RCC 7860 (cell line): ENCODE results near the gene SVEP1.
"Not testable (repeated sequence)": the region's sequence is repeated elsewhere in the genome, so short reads cannot be mapped to it uniquely, and the experiment has no call there.

Experiments
- DNase-seq: peaks from one replicate; pipeline ENCODE4 v3.0.0-alpha.2; 2015; ENCODE audit warnings: low spot score
- FAIRE-seq: peaks from 2 replicates; lab custom pipeline; 2012; peaks lifted over from hg19 to GRCh38; lab: Jason Lieb, UNC

The SVEP1 gene

DNA sequence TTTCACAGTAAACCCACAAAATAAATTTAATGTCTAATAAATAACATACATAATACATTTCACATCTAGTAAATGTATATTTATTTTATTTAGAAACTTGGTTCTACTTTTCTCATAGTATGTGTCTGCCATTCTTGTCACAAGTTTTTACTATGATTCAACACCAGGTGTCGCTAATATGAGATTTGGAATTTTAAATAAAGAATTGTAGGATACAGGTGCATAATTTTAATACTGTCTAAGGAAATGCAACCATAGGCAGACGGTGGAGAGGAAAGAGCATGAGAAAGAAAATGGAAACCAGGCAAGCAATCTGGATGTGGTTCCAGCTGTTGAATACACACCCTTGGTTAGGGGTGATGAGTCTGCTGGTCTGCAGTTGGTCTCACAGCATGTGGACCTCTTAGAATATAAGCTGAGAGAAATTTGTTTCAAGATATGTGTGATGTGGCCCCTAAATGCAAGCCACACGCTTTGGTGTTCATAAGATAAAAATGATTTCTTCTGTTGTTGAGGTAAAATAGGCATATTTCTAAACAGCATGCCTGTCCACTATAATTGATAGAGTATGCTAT, 127.2 kb downstream of the SVEP1 start:
- FAIRE-seq (peak; percentile 80), DNase-seq (no peak)

DNA sequence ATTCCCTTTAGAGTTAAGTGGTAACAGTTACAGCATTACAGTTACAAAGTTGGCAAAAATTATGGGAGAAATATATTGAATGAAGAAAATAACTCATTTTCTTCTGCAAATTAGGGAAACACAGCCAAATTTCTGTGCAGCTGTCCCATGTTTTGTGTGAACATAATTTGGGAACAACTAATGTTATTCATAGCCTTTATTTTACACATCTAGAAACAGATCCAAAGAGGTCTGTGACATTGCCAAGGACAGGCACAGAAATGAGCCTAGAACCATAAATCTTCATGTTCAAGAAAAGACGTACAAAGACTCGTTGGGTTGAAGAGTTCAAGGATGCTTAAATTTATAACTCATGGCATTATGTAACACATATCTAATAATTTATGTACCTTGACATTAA, 127.8 kb downstream of the SVEP1 start:
- DNase-seq = no peak
- FAIRE-seq = no peak

DNA sequence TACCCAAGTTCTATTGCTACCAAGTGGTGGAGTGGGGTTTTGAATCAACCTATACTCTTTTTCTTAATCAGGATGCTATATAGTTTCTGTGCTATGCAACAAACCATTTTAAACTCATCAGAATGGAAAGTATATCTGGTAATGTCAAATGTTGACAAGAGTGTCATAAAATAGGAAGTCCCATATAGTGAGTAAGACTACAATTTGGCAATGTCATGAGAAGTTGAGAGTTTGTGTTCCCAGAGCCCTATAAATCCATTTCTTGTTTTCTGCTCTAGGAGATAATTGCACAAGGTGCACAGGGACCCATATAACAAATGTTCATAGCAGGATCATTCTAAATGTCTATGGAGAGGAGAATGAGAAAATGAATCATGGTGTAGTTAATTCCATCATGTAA, 132.1 kb downstream of the SVEP1 start:
- no peak for FAIRE-seq
- DNase-seq = no peak

DNA sequence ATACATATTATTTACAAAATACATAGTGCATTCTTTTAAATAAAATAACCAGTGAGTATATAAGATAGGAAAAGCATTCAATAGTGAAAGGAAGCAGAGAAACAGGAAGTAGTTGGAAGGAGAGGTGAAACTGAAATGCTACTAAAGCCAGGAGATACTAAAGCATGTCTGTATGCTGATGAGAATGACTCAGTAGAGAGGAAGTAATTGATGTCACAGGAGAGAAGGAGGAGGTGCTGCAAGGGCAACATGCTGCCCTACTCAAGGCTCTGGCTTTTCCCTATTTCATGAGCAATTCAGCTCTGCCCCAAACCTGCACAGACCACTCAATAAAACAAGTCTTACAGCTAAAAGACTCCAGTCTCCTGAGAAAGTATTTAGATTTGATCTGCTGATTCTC, 133.4 kb downstream of the SVEP1 start:
- DNase-seq (no peak), FAIRE-seq (no peak)

DNA sequence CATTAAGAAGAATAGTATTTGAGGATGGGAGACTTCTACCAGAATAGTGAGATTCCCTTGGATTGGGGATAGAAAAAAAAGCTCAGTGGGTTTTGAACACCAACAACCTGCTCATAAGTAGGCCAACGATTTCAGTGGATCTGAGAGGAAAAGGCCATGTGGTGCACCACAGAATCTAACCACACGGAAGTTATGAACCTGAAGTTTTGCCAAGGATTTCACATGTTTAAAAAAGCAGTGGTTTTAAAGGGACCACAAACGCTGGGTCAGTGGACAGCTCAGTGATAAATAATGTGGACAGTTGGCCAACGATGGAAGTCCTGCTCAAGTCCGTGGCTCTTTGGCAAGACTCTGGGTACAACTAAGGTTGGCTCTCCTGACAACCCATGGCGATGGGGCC, 134.6 kb downstream of the SVEP1 start:
- DNase-seq = no peak
- no peak for FAIRE-seq

DNA sequence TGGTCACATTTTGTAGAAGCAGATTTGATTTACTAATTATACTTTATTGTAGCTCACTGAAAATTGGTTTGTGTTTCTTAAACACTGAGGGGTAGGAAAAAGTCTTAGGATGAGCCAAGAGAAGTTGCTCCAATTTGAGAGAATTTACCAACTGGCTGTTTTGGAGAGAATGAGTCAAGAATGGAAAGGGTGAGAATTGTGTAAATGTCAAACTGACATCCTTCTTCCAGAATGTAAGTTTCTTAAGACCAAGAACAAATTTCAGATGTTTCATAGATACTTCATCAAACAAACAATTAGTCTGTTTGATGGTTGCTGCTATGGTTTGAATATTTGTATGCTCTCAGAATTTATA, 135.7 kb downstream of the SVEP1 start:
- FAIRE-seq (no peak), DNase-seq (no peak)

DNA sequence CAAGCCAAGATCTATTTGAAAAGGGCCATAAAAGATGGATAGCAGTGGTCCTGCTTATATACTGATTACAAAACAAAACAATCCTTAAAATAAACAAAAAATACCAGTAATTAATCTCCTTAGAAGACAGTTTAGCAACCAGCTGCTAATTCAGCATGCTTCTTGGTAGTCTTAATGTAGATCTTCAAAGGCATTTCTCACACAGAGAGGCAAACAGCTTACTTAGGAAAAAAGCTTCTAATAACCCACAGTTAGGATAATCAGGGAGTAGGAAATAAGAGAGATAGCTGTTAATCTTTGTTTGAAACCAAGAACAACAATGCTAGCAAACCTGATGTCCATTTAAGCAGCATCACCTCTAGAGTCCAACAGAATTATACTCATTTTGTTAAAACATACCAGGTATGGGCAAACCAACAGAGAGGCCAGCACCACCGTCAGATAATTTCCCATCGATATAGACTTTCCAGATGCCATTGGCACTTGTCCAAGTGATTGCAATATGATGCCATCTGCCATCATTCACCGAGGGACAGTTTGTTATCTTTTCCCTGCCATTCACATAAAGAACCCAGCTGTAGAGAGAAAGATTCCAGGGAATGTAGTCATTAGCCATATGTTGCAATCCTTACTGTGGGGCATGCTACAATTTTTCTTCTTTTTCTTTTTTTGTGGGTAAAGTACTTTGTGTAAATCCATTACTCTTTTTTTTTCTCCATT, 136.2 kb downstream of the SVEP1 start:
- FAIRE-seq (no peak), DNase-seq (no peak)

DNA sequence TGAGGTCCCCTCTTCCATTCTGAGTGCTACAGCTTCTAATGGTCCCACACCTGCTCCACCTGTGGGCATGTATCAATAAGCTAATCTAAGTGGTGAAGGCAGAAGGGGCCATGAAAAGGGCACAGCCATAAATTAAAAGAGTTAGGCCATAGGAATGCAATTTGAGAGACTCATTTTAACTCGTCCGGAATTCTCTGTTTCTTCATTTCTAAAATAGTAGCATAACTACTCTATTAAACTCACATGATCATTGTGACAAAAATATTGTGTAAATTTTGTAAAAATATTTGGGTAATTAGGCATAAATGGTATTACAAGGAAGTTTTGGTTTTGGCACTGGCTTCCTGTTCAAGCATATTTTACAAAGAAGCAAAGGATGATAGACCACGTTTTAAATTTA, 138.7 kb downstream of the SVEP1 start:
- no peak for DNase-seq
- no peak for FAIRE-seq

DNA sequence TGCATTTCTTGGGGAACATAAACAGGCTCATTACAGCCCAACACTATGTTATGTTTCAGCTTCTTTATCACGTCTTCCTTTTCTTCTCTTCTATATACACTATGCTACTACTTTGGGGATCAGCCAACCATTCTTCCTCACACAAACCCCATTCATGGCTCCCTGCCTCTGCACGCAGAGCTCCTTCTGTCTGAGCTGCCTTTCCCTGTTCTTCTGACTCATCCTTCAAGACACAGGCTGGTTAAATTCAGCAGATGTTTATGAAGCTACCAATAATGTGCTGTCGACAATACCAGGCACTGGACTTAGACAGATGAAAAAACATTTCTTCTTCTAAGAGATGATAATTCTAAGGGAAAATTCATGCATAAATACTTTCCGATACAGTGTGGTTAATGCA, 139.4 kb downstream of the SVEP1 start:
- no peak for DNase-seq
- FAIRE-seq = no peak

DNA sequence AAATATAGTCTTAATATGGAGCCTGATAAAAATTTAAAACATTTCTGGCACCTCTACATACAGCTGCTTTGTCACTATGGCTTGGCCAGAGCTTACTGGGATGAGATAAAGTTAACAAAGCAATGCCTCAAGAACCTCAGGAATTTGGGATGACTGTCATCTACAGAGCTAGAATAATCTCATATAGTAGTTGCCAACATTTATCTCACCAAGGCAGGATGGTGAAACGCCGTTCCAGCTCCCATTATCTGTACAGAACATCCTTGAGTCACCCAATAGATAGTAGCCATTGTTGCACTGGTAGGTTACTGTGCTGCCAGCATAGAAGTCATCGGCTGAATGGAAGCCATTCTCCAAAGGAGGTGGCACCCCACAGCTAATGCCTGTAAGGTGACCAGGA, 147.3 kb downstream of the SVEP1 start:
- FAIRE-seq = no peak

DNA sequence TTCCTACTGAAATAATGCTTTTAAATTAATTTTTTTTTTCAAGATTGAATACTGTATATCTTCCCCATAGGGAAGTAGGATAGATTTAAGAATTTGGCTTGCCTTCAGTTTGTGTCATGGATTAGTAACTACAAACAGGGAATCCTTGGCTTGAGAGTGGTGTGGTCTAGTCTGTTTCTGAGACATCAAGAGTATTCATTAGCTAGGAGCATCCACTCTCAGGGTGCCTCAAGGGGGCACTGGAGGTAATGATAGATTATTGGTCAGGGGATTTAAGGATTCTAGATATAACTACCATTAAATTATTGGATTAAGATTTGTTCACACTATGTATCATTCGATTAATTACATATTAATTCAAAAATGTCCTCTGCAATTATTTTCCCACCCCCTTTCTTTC, 150.1 kb downstream of the SVEP1 start:
- FAIRE-seq (no peak), DNase-seq (no peak)

More for the DNA sequence above, 147.3 kb downstream of the SVEP1 start:
- DNase-seq = no peak

DNA sequence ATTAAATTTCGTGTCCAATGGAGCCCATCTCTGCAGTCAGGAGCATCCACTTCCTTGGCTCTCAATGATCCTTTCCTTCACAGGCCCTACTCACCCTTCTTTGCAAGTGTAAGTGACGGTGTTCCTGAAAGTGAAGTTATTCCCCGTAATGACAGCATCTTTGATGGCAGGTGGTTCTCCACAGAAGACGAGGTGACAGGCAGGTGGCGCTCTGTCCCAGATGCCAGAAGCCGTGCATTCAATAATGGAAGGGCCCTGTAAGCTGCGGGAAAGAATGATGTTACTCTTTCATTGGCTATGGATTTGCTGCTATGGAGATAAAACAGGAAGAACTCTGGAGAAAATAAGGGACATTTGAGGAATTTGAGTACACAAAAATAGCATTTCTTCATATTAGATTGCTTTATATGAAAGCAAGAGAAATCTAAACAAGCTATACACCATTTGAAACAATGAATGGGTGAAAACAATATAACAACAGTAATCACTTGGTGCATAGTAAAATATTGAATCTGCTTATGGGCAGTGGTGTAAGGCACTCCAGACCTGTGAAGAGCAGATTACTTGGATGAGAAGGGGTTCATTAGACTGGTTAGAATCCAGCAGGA, 151.9 kb downstream of the SVEP1 start:
- no peak for FAIRE-seq

DNA sequence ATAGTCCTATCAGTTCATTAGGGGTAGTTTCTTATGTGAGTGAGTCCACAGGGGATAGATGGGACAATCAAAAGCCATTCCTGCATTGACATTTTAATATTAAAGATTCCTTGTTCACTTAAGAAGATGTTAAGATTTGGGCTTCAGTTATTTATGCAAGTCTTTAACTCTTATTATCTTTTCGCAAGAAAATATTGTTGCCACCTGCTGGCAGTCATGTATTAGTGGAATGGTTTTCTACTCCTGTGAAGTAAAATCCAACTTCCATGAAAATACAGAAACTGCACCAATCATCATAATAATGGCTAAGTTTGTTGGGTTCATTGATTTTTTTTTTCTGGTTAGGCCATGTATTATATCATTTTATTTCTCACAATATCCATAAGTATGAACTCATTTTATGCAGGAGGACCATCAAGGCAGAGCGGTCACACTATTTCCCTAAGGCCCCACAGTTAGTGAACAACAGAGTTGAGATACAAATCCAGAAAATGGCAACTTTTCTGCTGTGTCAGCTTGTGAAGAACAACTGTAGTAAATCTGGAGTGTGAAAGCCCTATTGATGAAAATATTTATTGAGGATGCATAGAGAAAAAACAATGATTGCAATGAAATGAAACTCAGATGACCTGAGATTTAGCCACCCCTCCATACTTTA, 153.4 kb downstream of the SVEP1 start:
- DNase-seq = no peak
- no peak for FAIRE-seq

More for the DNA sequence above, 151.9 kb downstream of the SVEP1 start:
- DNase-seq = no peak

DNA sequence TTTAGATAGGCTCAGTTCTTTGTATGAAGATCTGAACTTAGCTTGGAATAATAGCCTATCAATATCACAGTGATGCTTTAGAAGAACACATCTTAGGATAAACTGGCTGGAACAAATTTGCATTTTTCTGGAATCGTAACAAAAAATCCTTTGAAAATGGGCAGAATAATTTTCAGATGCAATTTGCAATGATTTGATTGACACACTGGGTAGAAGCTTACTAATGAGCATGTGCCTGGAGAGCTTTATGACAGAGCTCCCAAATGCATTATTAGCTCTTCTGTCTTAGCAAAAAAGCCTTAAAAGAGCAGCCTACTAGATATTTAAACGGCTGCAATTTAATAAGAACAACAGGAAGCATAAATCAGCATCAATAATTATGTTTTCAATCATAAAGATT, 165.1 kb downstream of the SVEP1 start:
- FAIRE-seq (no peak), DNase-seq (no peak)

DNA sequence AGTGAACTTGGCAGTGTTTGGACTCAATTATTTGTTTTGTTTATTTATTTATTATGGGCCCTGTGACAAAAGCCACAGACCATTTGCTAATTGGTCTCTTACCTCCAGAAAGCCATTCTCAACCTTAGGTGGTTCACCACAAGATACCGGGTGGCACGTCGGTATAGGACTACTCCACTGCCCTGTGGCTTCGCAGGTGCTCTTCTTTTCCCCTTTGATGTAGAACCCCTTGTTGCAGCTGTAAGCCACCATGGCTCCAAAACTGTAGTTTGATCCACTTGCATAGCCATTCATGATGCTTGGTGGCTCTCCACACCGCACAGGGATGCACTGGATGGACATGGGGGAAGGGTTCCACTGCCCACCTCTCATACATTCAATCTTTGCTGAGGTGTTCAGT, 168.6 kb downstream of the SVEP1 start:
- no peak for FAIRE-seq
- DNase-seq = no peak

DNA sequence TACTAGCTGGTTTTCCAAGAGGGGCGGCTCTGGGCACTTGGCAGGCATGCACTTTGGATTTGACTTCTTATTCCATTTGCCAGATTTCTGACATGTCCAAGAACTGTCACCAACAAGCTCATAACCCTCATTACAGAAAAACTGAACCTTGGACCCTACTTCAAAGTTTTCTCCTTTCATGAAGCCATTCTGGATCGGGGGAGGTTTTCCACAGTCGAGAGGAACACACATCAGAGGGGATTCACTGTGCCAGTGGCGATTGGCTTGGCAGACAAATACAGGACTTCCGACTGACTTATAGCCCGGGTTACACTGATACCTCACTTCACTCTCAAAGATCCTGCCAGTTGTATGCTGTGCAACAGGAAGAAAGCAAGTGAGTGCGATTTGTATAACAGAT, 170.9 kb downstream of the SVEP1 start:
- no peak for FAIRE-seq
- DNase-seq = no peak

DNA sequence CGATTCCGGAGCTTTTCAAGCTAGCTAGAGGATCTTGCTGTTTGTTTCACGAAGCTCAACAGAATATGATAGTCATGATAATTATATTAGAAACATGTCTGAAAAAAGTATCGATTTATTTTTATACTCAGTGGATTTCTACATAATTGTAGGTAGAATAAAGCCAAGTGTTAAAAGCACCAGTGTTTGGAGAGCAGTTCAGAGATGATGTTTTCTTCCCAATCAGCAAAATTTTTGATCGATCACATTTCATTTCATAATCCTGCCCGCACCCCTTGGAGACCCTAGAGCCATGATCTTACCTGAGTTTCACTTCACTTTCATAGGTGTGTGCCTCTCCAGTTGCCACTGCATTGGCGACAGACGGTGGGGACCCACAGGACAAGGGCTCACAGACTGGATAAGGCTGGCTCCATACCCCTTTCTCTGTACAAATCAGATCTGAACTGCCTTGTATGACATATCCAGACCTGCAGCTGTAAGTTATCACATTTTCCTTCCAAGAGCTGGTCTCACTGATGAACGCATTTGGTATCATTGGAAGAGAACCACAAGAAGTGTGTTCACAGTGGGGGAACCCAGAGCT, 173.6 kb downstream of the SVEP1 start:
- no peak for FAIRE-seq
- DNase-seq = no peak

DNA sequence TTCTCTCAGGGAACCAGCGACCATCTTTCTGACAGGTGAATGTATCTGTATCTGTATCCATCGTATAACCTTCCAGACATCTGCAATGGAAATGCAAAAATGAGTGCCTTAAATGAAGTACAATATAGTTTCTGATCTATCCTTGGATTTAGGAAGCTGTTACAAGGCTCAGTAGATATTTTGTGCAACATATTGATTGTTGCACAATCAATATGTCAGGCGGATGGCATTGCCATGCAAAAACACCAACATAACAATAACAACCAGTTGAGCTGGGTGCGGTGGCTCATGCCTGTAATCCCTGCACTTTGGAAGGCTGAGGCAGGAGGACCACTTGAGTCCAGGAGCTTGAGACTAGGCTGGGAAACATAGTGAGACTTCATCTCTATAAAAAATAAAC, 175.1 kb downstream of the SVEP1 start:
- FAIRE-seq = no peak
- no peak for DNase-seq

DNA sequence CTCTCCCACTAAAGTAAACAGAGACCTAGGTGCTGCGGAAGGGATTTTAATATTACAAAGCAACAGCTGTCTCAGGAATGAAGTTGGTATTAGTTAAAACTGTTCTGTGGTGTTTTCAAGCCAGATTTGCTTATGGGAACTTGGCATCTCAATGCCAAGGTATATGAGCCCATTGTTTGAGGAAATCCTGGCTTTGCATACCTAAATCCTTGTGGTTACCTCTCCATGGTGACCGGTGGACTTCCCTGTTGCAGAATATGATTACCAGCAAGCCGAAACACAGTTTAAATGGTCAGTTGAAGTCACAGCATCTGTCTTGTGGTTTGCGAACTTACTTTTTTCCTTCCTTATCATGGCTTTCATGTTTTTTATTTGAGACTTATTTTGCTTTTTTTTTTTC, 179.6 kb downstream of the SVEP1 start:
- FAIRE-seq (no peak), DNase-seq (no peak)

DNA sequence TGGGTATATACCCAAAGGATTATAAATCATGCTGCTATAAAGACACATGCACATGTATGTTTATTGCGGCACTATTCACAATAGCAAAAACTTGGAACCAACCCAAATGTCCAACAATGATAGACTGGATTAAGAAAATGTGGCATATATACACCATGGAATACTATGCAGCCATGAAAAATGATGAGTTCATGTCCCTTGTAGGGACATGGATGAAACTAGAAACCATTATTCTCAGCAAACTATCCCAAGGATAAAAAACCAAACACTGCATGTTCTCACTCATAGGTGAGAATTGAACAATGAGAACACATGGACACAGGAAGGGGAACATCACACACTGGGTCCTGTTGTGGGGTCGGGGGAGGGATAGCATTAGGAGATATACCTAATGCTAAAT, 180.5 kb downstream of the SVEP1 start:
- FAIRE-seq, DNase-seq: not testable (repeated sequence)

DNA sequence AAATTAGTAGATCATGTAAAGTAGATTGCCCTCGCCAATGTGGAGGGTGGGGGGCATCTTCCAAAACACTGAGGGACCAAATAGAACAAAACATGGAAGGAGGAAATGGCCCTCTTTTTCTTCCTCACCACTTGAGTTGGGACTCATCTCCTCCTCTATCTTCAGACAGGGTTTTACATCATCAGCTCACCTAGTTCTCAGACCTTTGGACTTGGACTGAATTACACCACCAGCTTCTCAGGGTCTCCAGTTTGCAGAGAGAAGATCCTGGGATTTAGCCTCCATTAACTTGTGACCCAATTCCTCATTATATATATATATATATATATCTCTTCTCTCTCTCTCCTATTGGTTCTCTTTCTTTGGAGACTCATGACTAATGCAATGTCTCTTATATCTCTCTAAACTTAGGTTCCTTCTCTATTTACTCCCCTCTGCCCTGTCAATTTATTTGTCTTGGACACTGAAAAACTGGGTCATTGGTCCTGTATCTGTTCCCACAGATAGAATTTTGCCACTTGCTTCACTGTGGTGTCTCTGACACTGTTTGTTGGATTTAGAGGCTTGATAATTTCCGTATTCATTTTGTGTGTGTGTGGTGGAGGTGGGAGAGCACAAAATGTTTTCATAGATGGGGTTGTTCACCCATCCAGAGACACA, 187.6 kb downstream of the SVEP1 start:
- FAIRE-seq = no peak
- DNase-seq = no peak
